Activated B cell treated with CpG ODN at 0.5 μM for 24 hours (primary cell): ENCODE results near the gene RGS4. TPM values are rescaled to one million over a fixed set of nuclear protein-coding genes. Genes with fewer than 3 reads are reported as not detected.

ENCODE experiments used
- ATAC-seq: fragments of 200-7000 bp; cut with Tn5 transposase; one replicate; pipeline ENCODE4 v1.10.0; 2021; ENCODE audit warnings: low read depth, mild to moderate bottlenecking, moderate library complexity
- CTCF ChIA-PET: fragments of 350-600 bp; sonication (Branson Sonifier 250); formaldehyde crosslinking; loops from one replicate; lab custom pipeline; 2021; ENCODE audit warnings: antibody characterized with exemption; lab: Charles Lee
- POLR2A ChIA-PET: fragments of 350-600 bp; sonication (Branson Sonifier 250); formaldehyde crosslinking; loops from one replicate; lab custom pipeline; 2021; ENCODE audit warnings: antibody characterized with exemption; lab: Charles Lee
- DNase-seq: peaks from one replicate; pipeline ENCODE4 v3.0.0; 2022
- H3K27ac Mint-ChIP-seq: one replicate; pipeline ENCODE4 v1.8.0; 2020; ENCODE audit warnings: mixed read lengths
- H3K27me3 Mint-ChIP-seq: one replicate; pipeline ENCODE4 v1.8.0; 2021; ENCODE audit warnings: mixed read lengths
- H3K36me3 Mint-ChIP-seq: one replicate; pipeline ENCODE4 v1.8.0; 2021; ENCODE audit warnings: low read depth, mixed read lengths
- H3K4me1 Mint-ChIP-seq: one replicate; pipeline ENCODE4 v1.8.0; 2021; ENCODE audit warnings: mixed read lengths
- H3K4me3 Mint-ChIP-seq: one replicate; pipeline ENCODE4 v1.8.0; 2020; ENCODE audit warnings: mild to moderate bottlenecking, mixed read lengths
- H3K9me3 Mint-ChIP-seq: one replicate; pipeline ENCODE4 v1.8.0; 2020; ENCODE audit warnings: mixed read lengths
- intact Hi-C: fragments of 100-400 bp; cut with micrococcal nuclease; formaldehyde crosslinking; loops from one replicate; pipeline ENCODE4 v1.15.1; 2024
- total RNA-seq: library from RNA; stranded (reverse); gene quantifications from 2 replicates; pipeline ENCODE4 v1.2.3, GENCODE V29; 2022
- TF ChIP-seq, protein P1 (sequence below): fragments of 200-600 bp; IDR thresholded peaks from one replicate; pipeline ENCODE4 v1.8.0; 2022; ENCODE audit warnings: antibody characterized with exemption, mild to moderate bottlenecking

The RGS4 gene
- total RNA-seq, 1 donor from 2014 or later: not detected

DNA sequence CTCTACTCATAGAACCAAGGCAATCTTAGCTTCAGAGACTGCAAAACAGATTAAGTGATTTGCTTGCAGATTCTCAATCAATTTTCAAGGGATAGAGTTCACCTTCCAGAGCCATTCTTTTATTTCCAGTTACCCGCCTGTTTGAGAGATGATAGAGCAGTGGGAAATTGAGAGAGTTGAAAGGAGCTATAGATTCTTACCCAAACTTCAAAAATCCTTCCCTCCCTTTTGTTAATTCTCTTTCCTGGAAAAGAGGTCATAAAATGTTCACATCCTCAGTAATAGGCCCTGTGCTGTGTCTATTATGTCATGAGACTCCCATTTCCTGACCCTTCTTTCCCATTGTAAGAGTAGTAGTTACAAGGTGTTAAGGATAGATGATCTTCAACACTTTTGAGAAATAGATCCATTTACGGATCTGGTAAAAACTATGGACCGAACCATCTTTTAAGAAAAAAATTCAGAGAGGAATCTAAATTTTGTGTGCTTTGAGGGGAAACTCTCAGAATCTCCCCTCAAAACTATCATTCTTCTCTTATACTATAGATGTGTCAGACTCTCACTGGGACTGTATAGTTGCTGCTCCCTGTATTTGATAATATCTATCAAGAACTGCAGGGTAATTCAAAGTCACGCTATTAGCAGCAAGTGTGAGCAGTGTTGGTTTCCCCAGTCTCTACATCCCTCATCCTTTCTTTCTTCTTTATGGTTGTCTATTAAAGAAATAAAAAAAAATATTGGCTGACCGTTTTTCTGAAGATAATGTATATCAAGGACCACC is 8.0 kb downstream of the RGS4 start:
- POLR2A ChIA-PET: no interaction called here

DNA sequence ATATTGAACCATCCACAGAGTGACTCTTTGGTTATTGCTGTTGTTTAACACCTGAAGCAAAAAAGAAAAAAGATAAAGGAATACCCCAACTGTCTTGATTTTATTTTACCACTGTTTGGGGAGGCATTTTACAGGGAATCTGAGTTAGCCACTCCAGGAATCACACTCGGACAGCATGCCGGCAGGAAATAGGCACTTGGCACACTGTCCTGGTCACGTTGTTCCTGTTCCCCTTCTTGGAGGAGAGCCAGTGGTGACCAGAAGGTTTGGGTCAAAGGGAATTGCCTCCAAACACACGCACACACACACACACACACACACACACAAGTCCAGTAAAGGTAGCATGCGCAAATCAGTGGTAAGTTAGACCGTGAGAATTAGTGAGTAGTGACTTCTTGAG is 13.8 kb downstream of the RGS4 start:
- CTCF ChIA-PET: no interaction called here
- H3K9me3 Mint-ChIP-seq: no peaks in the 10 kb centered on the region
- no peak overlapping the region for H3K4me3 Mint-ChIP-seq
- POLR2A ChIA-PET: no interaction called here
- H3K27ac Mint-ChIP-seq: no peak overlapping the region
- DNase-seq: no peak
- H3K36me3 Mint-ChIP-seq: no peaks in the 10 kb centered on the region
- H3K4me1 Mint-ChIP-seq: no peaks in the 10 kb centered on the region
- ATAC-seq: no peak
- no peaks in the 10 kb centered on the region for H3K27me3 Mint-ChIP-seq
- TF ChIP-seq, protein P1, sequence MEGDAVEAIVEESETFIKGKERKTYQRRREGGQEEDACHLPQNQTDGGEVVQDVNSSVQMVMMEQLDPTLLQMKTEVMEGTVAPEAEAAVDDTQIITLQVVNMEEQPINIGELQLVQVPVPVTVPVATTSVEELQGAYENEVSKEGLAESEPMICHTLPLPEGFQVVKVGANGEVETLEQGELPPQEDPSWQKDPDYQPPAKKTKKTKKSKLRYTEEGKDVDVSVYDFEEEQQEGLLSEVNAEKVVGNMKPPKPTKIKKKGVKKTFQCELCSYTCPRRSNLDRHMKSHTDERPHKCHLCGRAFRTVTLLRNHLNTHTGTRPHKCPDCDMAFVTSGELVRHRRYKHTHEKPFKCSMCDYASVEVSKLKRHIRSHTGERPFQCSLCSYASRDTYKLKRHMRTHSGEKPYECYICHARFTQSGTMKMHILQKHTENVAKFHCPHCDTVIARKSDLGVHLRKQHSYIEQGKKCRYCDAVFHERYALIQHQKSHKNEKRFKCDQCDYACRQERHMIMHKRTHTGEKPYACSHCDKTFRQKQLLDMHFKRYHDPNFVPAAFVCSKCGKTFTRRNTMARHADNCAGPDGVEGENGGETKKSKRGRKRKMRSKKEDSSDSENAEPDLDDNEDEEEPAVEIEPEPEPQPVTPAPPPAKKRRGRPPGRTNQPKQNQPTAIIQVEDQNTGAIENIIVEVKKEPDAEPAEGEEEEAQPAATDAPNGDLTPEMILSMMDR: no peak
- intact Hi-C loops: no loop called here

More for the DNA sequence above, 8.0 kb downstream of the RGS4 start:
- Mint-ChIP-seq H3K4me3 (no peak overlapping the region), H3K27ac (no peak overlapping the region), H3K9me3 (no peaks in the 10 kb centered on the region), H3K4me1 (no peaks in the 10 kb centered on the region), H3K27me3 (peaks cover 9% of the 10 kb centered on the region), H3K36me3 (no peaks in the 10 kb centered on the region)
- TF ChIP-seq, protein P1: no peak
- DNase-seq: no peak
- intact Hi-C loops: no loop called here
- CTCF ChIA-PET: no interaction called here
- ATAC-seq: no peak

DNA sequence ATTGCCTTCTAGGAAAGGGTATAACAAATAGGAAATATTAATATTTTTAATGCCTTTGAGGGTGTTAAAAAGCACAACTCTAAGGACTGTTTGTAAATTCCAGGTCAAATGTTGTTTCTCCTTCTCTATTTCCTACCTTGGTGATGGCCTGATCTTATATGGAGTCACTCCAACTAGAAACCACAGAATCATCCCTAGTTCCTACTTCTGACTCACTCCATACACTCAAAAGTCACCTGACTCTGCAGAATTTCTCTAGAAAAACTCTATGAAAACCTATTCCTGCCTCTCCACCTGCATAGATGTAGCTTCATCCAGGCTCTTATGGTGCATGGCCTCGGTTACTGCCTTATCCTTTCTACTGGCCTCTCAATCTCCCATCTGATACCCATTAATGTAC is 14.5 kb downstream of the RGS4 start:
- no peaks in the 10 kb centered on the region for H3K27me3 Mint-ChIP-seq
- intact Hi-C loops: no loop called here
- ChIA-PET POLR2A (no interaction called here), CTCF (no interaction called here)
- H3K4me1 Mint-ChIP-seq: no peaks in the 10 kb centered on the region
- no peaks in the 10 kb centered on the region for H3K36me3 Mint-ChIP-seq
- DNase-seq (no peak), ATAC-seq (no peak)
- TF ChIP-seq, protein P1: no peak
- H3K4me3 Mint-ChIP-seq: no peak overlapping the region
- H3K9me3 Mint-ChIP-seq: no peaks in the 10 kb centered on the region
- no peak overlapping the region for H3K27ac Mint-ChIP-seq

DNA sequence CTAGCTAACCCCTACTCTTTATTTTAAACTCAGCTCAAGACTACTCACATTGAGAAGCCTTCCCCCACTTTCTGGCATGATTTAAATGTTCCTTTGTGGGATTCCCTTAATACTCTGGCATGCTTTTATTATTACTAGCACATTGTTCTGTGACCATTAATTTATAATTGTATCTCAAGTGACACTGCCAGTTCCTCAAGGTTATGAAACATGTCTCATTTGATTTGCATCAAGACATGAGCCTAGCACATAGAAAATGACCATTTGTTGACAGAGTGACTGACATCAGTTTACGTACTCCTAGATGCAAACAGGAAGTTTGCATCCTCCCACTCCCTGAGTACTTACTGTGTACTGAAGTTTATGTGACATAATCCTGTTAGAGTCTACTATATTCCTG is 15.2 kb downstream of the RGS4 start:
- ChIA-PET CTCF (no interaction called here), POLR2A (no interaction called here)
- Mint-ChIP-seq H3K27me3 (no peaks in the 10 kb centered on the region), H3K9me3 (no peaks in the 10 kb centered on the region), H3K27ac (no peak overlapping the region), H3K4me1 (no peaks in the 10 kb centered on the region), H3K4me3 (no peak overlapping the region), H3K36me3 (no peaks in the 10 kb centered on the region)
- ATAC-seq (no peak), DNase-seq (no peak)
- TF ChIP-seq, protein P1: no peak
- intact Hi-C loops: no loop called here

DNA sequence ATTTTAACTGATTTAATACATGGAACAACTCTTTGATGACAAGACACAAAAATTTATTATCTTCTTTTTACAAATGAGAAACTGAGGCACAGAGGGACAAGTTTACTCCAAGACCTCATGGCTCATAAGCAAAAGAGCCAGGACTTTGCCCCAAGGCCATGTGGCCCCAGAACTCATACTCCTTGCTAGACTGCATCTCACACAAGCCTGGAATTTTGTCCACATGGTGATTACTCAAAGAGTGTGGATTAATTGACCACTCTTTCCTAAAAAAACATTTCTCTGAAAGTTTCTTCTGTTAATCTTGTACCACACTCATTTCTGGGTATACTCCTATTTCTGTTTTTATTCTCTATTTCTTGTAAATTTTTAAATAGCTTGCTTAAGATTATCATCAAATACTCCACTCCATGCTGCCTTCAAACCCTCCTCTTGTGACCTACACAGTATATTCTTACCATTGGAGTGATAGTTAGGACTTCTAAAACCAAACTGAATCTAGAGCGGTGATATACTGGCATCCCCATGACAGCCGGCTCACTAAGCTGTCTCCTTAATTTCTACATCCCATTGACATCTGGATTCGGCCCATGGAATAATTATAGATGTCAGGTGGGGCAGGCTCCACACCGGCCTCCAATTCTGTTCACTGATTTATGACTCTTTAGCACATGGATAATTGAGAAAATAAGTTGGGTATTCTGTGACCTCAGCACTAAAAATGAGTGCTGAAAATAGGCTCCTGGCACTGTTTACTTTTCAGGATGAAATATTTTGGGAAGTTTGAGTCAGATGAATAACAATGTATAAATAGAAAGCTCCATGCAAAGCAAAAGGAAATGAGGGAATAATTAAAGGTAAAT is 16.1 kb downstream of the RGS4 start:
- POLR2A ChIA-PET: no interaction called here
- CTCF ChIA-PET: no interaction called here
- H3K4me3 Mint-ChIP-seq: no peak overlapping the region
- no peak for DNase-seq
- H3K4me1 Mint-ChIP-seq: no peaks in the 10 kb centered on the region
- no peaks in the 10 kb centered on the region for H3K9me3 Mint-ChIP-seq
- TF ChIP-seq, protein P1: no peak
- H3K36me3 Mint-ChIP-seq: no peaks in the 10 kb centered on the region
- no peaks in the 10 kb centered on the region for H3K27me3 Mint-ChIP-seq
- no peak overlapping the region for H3K27ac Mint-ChIP-seq
- ATAC-seq: no peak
- intact Hi-C loops: no loop called here
